DMS79 treated with DMSO at 0.1 percent for 48 hours (cell line): Measurements from ENCODE around the gene LRMDA.
"Not testable (repeated sequence)": the region's sequence is repeated elsewhere in the genome, so short reads cannot be mapped to it uniquely, and the experiment has no call there.

Experiments
- DNase-seq: peaks from one replicate; lab custom pipeline; 2025; lab: John Stamatoyannopoulos, UW

The LRMDA gene

GRCh38 chr10:75589895-75590654, 158.7 kb downstream of the LRMDA start:
- DNase-seq: no peak

DNA sequence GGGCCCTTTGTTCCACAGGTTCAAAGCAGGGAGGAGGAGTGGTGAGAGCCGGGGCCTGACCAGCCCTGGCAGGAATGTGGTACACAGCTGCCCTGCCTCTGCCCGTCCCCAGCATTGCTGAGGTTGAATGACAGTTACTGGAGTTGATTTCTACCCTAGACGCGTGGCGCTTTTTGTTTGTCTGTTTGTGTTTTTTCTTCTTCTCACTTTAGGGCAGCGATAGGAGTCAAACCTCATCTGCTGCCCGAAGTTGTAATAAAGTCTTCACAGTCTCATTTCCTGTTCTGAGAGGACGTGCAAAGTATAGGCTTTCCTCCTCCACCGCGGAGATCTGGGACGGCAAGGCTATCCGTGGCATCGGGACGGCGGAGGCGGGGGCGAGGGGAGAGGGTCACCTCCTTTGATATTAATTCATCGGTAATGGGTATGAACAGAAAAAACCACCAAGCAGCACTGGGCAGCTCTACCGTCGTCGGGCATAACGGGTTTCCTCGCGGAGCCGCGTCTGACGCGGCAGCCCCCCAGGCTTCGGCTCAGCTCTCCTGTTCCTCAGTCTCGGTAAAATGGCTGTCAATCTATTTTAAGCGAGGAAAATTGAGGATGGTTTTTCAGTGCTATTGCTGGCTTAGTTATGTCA, 160.8 kb downstream of the LRMDA start:
- DNase-seq: no peak

DNA sequence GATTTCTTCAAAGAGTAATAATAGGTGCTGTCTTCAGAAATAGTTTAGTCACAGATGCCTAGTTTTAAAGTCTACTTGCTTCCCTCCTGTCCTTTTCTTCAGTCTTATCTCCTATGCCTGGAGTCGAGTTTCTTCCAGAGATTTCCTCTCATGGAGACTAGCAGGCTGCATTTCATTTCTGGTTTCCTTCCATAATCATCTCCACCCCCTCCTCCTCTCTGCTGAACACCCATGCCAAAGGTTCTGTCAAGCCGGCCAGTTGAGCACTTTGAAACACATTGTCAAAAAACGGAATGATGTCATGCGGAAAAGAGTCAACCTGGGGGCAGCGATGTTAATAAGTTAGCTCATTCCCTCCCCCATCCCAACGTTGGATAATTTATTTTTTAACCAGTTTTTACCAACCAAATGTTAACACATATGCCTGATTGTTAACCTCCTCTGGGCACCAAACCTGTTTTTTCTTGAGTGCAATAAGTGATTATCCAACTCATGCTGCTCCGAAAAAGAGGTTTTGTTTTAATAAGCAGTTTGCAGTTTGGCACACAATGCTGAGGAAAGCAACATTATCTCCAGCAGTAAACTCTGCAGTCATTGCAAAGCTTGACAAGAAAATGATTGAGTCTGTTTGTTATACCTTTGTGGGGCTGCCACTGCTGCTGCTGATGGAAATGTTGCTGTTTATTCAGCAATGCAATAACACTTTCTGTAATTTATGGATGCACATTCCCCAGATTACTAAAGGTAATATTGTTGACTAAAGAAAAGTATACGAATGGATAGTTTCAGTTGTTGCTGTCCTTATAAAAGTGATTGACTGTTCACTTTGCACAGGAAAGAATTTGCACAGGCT, 161.6 kb downstream of the LRMDA start:
- no peak for DNase-seq

- DNase-seq: no peak
These were observed 162.5 kb downstream of the LRMDA start for GRCh38 chr10:75593692-75594556.

GRCh38 chr10:75596930-75597620, 165.7 kb downstream of the LRMDA start:
- DNase-seq: no peak

GRCh38 chr10:75597773-75598440, 166.5 kb downstream of the LRMDA start:
- no peak for DNase-seq

DNA sequence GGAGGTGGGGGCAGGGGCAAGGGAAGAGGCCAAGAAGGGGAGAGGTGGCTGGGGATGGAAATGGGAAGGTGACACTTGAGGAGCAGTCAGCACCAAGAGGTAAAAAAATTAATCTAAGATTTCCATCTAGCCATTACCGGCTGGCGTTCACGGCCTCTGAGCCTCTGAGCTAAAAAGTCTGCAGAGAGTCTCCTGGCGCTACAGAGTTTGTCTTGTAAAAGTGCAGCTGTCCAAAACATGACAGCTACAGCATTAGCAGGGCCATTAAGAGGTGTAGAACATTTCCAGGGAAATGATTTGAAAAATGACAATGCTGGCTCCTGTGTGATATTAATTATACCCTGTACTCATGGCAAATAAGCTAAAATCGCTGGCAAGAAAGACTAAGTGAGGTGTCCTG, 167.6 kb downstream of the LRMDA start:
- no peak for DNase-seq

- DNase-seq: no peak
These were observed 168.6 kb downstream of the LRMDA start for GRCh38 chr10:75599875-75600648.

DNA sequence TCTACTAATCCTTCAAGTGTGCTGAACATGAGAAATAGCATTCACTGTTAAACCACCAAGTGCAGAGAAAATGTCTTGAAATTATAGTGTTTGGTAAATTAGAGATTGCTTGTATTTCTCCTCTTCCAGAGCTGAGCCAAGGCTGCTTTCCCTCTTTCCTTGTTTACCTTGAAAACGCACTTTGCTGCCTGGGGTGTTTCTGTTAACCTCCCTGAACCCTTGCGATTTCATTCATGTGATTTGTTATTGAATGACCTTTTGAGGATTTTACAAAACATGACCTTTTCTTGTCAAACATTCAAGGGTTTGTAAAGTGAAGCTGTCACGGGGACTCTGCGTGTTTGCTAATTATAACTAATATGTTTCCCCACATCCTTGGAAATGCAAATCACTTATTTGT, 169.4 kb downstream of the LRMDA start:
- no peak for DNase-seq

- no peak for DNase-seq
These were observed 170.9 kb downstream of the LRMDA start for GRCh38 chr10:75602341-75602740.

DNA sequence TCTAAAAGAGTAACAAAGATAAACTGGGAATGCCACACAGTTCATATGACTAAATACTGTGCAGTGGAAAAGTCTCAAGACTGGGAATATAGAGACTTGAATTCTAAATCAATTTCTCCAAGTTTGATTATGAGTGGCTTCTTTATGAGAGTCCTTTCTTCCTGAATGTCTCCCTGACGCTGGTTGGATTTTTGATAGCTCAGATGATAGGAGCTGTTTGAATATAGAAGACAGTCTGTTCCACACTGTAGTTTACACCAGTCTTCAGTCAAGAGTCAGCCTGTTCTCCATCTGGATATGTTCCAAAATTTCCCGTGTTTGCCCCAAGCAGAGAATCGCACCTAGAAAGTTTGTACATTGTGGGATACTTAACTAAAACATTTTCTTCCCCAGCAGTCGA, 173.7 kb downstream of the LRMDA start:
- DNase-seq: no peak

GRCh38 chr10:75605795-75606194, 174.4 kb downstream of the LRMDA start:
- not testable (repeated sequence) for DNase-seq

- DNase-seq: no peak
These were observed 174.9 kb downstream of the LRMDA start for GRCh38 chr10:75606203-75606779.

DNA sequence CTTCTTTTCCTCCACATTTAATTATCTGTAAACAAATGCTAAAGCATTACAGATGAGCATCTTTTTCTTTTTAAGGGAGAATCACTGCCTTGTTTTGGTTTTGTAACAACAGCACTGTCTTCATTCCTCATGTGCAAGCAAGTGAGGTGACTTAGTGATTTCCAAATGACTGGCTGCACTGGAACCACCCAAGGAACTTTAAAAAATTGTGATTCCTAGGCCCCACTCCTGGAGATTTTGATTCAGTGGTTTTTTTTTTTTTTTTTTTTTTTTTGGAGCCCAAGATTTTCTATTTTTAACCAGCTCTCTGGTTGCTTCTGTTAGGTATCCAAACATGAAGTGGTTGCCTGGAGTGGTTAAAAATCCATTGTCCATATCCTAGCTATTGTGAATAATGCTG, 176.2 kb downstream of the LRMDA start:
- DNase-seq: no peak

GRCh38 chr10:75610183-75610582, 178.8 kb downstream of the LRMDA start:
- no peak for DNase-seq

DNA sequence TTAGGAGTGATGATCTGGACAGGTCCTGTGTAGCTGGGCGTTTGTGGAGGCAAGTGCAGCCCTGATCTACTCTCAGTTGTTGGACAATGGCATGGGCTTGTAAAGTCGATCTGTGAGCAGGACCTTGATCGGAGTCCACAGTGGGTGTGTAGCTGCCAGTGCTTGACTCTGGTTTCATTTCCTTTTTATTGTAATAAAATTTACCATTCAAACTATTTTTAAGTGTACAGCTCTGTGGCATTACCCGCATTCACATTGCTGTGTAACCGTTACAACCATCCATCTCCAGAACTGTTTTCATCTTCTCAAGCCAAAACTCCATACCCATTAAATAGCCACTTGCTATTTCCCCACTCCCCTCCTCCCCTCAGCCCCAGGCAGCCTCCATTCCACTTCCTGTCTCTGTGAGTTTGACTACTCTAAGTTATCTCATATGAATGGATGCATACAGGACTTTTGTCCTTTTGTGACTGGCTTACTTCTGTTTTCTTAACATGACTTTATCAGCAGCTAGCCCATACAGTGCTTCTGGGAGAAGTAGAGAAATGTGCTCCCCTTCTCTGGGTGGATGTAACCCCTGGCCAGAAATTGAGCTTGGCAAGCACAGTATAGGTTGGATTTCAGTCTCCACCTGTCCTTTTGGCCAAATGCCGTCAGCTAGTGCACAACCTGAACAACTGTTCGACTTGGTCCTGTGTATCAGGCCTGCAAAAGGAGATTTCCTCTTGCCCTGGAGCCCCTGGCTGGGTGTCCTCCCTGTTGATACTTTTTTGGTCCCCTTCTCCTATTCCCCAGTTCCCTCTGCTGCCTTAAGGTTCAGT, 180.0 kb downstream of the LRMDA start:
- DNase-seq: no peak

GRCh38 chr10:75611993-75612372, 180.6 kb downstream of the LRMDA start:
- DNase-seq: no peak

DNA sequence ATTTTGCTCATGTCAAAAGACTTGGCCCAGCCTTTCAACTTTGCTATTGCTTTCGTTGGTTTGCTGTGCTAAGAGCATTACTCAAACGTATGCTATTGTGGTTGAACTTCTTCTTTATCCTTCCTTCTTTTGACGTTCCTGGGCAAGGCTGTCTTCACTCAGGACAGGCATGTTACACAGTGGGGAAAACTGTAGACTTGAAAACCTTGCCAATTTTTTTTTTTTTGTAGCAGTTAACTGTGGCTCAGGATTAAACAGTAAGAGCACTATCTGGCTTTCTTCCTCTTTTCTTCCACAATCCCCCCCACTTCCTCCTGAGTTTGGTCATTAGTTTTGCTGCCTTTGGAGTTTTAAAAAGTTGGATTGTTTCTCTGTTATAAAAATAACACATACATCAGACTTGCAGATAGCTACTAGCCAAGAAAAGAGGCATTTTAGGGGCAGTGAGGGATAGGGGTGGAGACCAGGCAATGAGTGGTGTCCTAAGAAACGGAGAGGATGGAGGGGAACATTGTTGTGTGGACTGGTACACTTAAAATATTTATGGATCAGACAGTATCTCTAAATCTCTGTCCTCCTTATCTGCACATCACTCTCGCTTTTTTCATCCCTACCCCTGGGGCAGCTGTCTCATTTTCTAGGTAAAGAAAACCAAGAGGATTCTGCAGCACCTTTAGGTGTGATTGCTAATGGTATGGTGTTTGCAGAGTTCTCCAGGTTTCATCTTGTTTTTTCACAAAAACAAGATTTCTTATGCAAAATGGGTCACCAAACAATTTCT, 181.7 kb downstream of the LRMDA start:
- DNase-seq: no peak
